IPS-20b (cell line): Measurements from ENCODE around the gene KIAA0513.

Experiments used
- H3K27ac ChIP-seq: one replicate; pipeline ENCODE4 v1.5.1; 2013; ENCODE audit warnings: low read length
- H3K27me3 ChIP-seq: 2 replicates; pipeline ENCODE4 v1.6.1; 2013; ENCODE audit warnings: mild to moderate bottlenecking, low read length, inconsistent platforms; ENCODE audit not compliant: insufficient read depth
- H3K36me3 ChIP-seq: 2 replicates; pipeline ENCODE4 v1.6.1; 2013; ENCODE audit warnings: low read depth, mild to moderate bottlenecking, inconsistent platforms, low read length, moderate library complexity; ENCODE audit not compliant: insufficient read depth
- H3K4me1 ChIP-seq: 2 replicates; pipeline ENCODE4 v1.6.1; 2013; ENCODE audit warnings: mild to moderate bottlenecking, control low read depth, inconsistent platforms, low read length, moderate library complexity; ENCODE audit not compliant: insufficient read depth
- H3K4me3 ChIP-seq: 2 replicates; pipeline ENCODE4 v1.5.1; 2013; ENCODE audit warnings: mild to moderate bottlenecking, low read length, inconsistent platforms
- H3K9ac ChIP-seq: 2 replicates; pipeline ENCODE4 v1.6.1; 2013; ENCODE audit warnings: low read depth, mild to moderate bottlenecking, inconsistent platforms, low read length, moderate library complexity
- H3K9me3 ChIP-seq: 2 replicates; pipeline ENCODE4 v1.6.1; 2013; ENCODE audit warnings: mild to moderate bottlenecking, low read depth, low read length, inconsistent platforms; ENCODE audit not compliant: insufficient read depth

KIAA0513 gene

GRCh38 chr16:85138073-85138824 lies 110.7 kb downstream of the KIAA0513 start:
- no peaks in the 10 kb centered on the region for H3K4me1 ChIP-seq
- no peaks in the 10 kb centered on the region for H3K36me3 ChIP-seq
- H3K9ac ChIP-seq: no peak overlapping the region
- H3K27ac ChIP-seq: no peak overlapping the region
- no peak overlapping the region for H3K4me3 ChIP-seq
- H3K27me3 ChIP-seq: no peaks in the 10 kb centered on the region; the same call in 1 of the 2 replicates
- H3K9me3 ChIP-seq: no peaks in the 10 kb centered on the region

GRCh38 chr16:85138825-85139627 lies 111.4 kb downstream of the KIAA0513 start:
- H3K27me3 ChIP-seq: no peaks in the 10 kb centered on the region; the same call in 1 of the 2 replicates
- no peaks in the 10 kb centered on the region for H3K4me1 ChIP-seq

GRCh38 chr16:85139881-85140339 lies 112.3 kb downstream of the KIAA0513 start:
- no peak overlapping the region for H3K27ac ChIP-seq
- no peak overlapping the region for H3K9ac ChIP-seq
- H3K27me3 ChIP-seq: no peaks in the 10 kb centered on the region; the same call in 1 of the 2 replicates
- H3K4me1 ChIP-seq: no peaks in the 10 kb centered on the region
- no peaks in the 10 kb centered on the region for H3K36me3 ChIP-seq
- H3K4me3 ChIP-seq: no peak overlapping the region
- no peaks in the 10 kb centered on the region for H3K9me3 ChIP-seq

More at GRCh38 chr16:85138825-85139627, 111.4 kb downstream of the KIAA0513 start:
- Histone ChIP-seq H3K9ac (no peak overlapping the region), H3K27ac (no peak overlapping the region), H3K36me3 (no peaks in the 10 kb centered on the region), H3K9me3 (no peaks in the 10 kb centered on the region), H3K4me3 (no peak overlapping the region)

DNA sequence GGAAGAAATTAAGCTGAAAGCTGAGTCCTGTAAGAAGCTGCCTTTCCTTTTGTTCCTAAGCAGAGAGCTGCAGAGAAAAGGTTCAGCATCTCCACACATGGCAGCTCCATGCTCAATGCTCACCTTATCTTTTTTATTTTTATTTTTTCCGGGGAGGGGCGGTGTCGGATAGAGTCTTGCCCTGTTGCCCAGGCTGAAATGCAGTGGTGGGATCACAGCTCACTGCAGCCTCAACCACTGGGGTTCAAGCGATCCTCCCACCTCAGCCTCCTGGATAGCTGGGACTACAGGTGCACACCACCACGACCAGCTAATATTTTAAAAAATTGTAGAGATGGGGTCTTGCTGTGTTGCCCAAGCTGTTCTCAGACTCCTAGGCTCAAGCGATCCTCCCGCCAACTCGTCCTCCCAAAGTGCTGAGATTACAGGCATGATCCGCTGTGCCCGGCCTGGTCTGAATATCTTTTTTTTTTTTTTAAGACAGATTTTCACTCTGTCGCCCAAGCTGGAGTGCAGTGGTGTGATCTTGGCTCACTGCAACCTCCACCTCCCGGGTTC lies 112.9 kb downstream of the KIAA0513 start:
- no peak overlapping the region for H3K27ac ChIP-seq
- H3K27me3 ChIP-seq: no peaks in the 10 kb centered on the region; the same call in 1 of the 2 replicates
- no peak overlapping the region for H3K9ac ChIP-seq
- no peaks in the 10 kb centered on the region for H3K36me3 ChIP-seq
- H3K4me1 ChIP-seq: no peaks in the 10 kb centered on the region
- H3K4me3 ChIP-seq: no peak overlapping the region
- H3K9me3 ChIP-seq: no peaks in the 10 kb centered on the region

DNA sequence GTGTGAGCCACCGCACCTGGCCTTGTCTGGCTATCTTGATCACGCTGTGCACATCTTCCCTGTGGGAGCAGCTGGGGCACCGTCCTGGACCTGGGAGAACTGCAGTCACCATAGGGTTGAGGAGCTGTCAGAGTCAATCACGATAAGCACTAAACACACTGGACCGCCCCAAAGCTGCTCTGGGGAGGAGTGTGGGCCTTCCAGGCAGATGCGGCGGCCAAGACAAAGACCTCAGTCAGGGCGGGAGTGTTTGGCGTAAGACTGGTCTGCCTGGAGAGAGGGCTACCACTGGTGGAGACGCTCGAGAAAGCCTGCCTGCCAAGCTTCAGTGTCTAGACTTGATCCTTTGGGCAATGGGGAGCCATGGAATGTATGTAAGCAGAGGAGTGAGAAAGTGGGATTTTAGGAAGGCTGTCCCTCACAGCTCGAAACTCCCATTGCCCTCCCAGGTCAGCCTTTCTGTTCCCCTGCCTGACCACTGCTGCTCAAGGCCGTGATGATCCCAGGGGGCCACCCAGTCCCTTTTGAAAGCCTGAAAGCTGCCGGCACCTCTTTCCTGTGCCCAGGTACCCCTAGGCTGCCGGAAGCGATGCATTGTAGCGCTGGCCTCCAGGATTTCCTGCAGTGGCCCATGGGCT lies 114.0 kb downstream of the KIAA0513 start:
- no peak overlapping the region for H3K27ac ChIP-seq
- H3K4me1 ChIP-seq: no peaks in the 10 kb centered on the region
- no peaks in the 10 kb centered on the region; the same call in 1 of the 2 replicates for H3K27me3 ChIP-seq
- H3K36me3 ChIP-seq: no peaks in the 10 kb centered on the region
- no peaks in the 10 kb centered on the region for H3K9me3 ChIP-seq
- H3K4me3 ChIP-seq: no peak overlapping the region
- H3K9ac ChIP-seq: no peak overlapping the region; the same call in 1 of the 2 replicates

GRCh38 chr16:85142129-85142513 lies 114.5 kb downstream of the KIAA0513 start:
- no peaks in the 10 kb centered on the region for H3K27me3 ChIP-seq
- no peak overlapping the region for H3K27ac ChIP-seq
- no peaks in the 10 kb centered on the region for H3K36me3 ChIP-seq
- H3K9ac ChIP-seq: no peak overlapping the region; the same call in 1 of the 2 replicates
- H3K4me3 ChIP-seq: no peak overlapping the region
- no peaks in the 10 kb centered on the region for H3K4me1 ChIP-seq
- no peaks in the 10 kb centered on the region for H3K9me3 ChIP-seq

DNA sequence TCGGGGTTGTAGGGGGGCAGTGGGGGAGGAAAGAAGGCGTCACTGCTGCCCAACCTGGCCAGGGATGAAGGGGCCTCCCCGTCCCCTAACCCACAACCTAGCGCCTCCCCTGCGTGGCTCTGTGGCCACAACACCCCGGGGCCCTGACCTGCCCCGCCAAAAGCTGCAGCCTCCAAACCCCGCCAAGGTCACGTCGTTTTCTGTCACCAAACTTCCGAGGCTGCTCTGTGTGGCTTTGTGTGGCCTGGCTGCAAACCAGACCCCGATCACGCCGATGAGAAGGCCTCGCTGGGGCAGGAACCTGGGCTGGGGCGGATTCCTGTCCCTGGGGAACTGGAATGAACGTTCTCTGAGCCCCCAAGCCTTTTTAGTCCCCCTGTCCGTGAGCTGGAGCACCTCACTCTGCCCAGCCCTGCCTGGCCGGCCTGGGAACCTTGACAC lies 115.2 kb downstream of the KIAA0513 start:
- no peaks in the 10 kb centered on the region for H3K4me1 ChIP-seq
- H3K27me3 ChIP-seq: no peaks in the 10 kb centered on the region
- no peak overlapping the region for H3K27ac ChIP-seq
- H3K9ac ChIP-seq: no peak overlapping the region
- no peaks in the 10 kb centered on the region for H3K36me3 ChIP-seq
- no peak overlapping the region for H3K4me3 ChIP-seq
- H3K9me3 ChIP-seq: no peaks in the 10 kb centered on the region
